GM19351 (cell line): ENCODE results near the gene HERC4.
"Not testable (repeated sequence)": the region's sequence is repeated elsewhere in the genome, so short reads cannot be mapped to it uniquely, and the experiment has no call there.

ENCODE experiments used
- ATAC-seq: cut with Tn5 transposase; IDR thresholded peaks from one replicate; pipeline ENCODE4 v1.9.1; 2021; ENCODE audit warnings: mild to moderate bottlenecking, moderate library complexity; ENCODE audit not compliant: unreplicated experiment

Gene HERC4

GRCh38 chr10:68090586-68090985 is 15.5 kb upstream of the HERC4 start:
- ATAC-seq, result no peak

- ATAC-seq, result no peak
Observed at GRCh38 chr10:68088740-68089139, 13.7 kb upstream of the HERC4 start.

- no peak for ATAC-seq
Observed at GRCh38 chr10:68087685-68088401, 12.8 kb upstream of the HERC4 start.

- ATAC-seq, result no peak
Observed at GRCh38 chr10:68086910-68087684, 12.0 kb upstream of the HERC4 start.

- ATAC-seq, result no peak
Observed at GRCh38 chr10:68086011-68086410, 10.9 kb upstream of the HERC4 start.

GRCh38 chr10:68084469-68084868 is 9.4 kb upstream of the HERC4 start:
- no peak for ATAC-seq

GRCh38 chr10:68083953-68084352 is 8.9 kb upstream of the HERC4 start:
- ATAC-seq, result no peak

GRCh38 chr10:68082872-68083271 is 7.8 kb upstream of the HERC4 start:
- no peak for ATAC-seq

GRCh38 chr10:68081916-68082315 is 6.8 kb upstream of the HERC4 start:
- no peak for ATAC-seq

GRCh38 chr10:68080853-68081431 is 5.9 kb upstream of the HERC4 start:
- no peak for ATAC-seq

GRCh38 chr10:68079434-68079833 is 4.4 kb upstream of the HERC4 start:
- ATAC-seq, result no peak

GRCh38 chr10:68077026-68077425 is 1.9 kb upstream of the HERC4 start:
- no peak for ATAC-seq

GRCh38 chr10:68076081-68076480 is 998 bp upstream of the HERC4 start:
- ATAC-seq, result not testable (repeated sequence)

- no peak for ATAC-seq
Observed at GRCh38 chr10:68075550-68076004, 494 bp upstream of the HERC4 start.

- no peak for ATAC-seq
Observed at GRCh38 chr10:68074031-68074774, 880 bp downstream of the HERC4 start.

- no peak for ATAC-seq
Observed at GRCh38 chr10:68073631-68074030, 1.5 kb downstream of the HERC4 start.

- no peak for ATAC-seq
Observed at GRCh38 chr10:68067508-68067907, 7.6 kb downstream of the HERC4 start.

GRCh38 chr10:68067029-68067428 is 8.1 kb downstream of the HERC4 start:
- ATAC-seq, result no peak

GRCh38 chr10:68053553-68053952 is 21.5 kb downstream of the HERC4 start:
- ATAC-seq, result no peak

GRCh38 chr10:68052463-68052862 is 22.6 kb downstream of the HERC4 start:
- no peak for ATAC-seq
